ENCODE measurements around the gene WWOX. TPM values are rescaled to one million over a fixed set of nuclear protein-coding genes. Genes with fewer than 3 reads are reported as not detected.

The WWOX gene
- total RNA-seq, 5 donors from 2014 or later (not counting 1 experiment from before 2014, with no cell fraction given) = 21.2 to 26.0 (median 22.6) TPM

- POLR2A ChIA-PET = interaction anchor here in 1 of 2 donors (0.6 kb wide), 1 partner anchor 383 kb away, joined by 7 read pairs; no protein-coding TSS in a partner anchor
- Histone ChIP-seq H3K9me3 (no peaks in the 10 kb centered on the region), H3K4me1 (ENCODE audit: control insufficient read depth in 1 of 2, extremely low read depth in 1 of 2, insufficient read depth in 2 of 2, low read length in 2 of 2) (peaks cover 0 to 7% of the 10 kb centered on the region in 2 experiments), H3K27ac (ENCODE audit: low read length) (no peak overlapping the region), H3K27me3 (replicated peaks in 1 of 2; ENCODE audit: control insufficient read depth in 2 of 2, extremely low read depth in 1 of 2, insufficient read depth in 2 of 2, low read length in 1 of 2) (no peaks in the 10 kb centered on the region), H3K36me3 (ENCODE audit: control insufficient read depth in 2 of 2, extremely low read depth in 1 of 2, insufficient read depth in 1 of 2, low read length in 1 of 2) (no peaks in the 10 kb centered on the region), H3K4me3 (ENCODE audit: control insufficient read depth in 1 of 2, extremely low read depth in 1 of 2, low read length in 1 of 2) (no peak overlapping the region)
- H3K36me3 Mint-ChIP-seq = peaks cover 5% of the 10 kb centered on the region
- H3K9me3 Mint-ChIP-seq = no peaks in the 10 kb centered on the region
- peak in 1 of 35 experiments; percentile 13 for DNase-seq
- no peak for ATAC-seq (replicated peaks in 1 of 4)
- H3K4me1 Mint-ChIP-seq = peaks cover 0 to 19% (median 13%) of the 10 kb centered on the region in 3 donors
- H3K4me3 Mint-ChIP-seq = no peak overlapping the region
- no peak overlapping the region for H3K27ac Mint-ChIP-seq
- CTCF ChIA-PET = no interaction called here
- H3K27me3 Mint-ChIP-seq = no peaks in the 10 kb centered on the region
- WGBS (ENCODE audit: insufficient coverage) = no CpG with 5 or more reads among the region's 4 CpGs
These were observed 803.8 kb downstream of the WWOX start for GRCh38 chr16:78903237-78903636.

- Histone ChIP-seq H3K36me3 (ENCODE audit: control insufficient read depth in 2 of 2, extremely low read depth in 1 of 2, insufficient read depth in 1 of 2, low read length in 1 of 2) (no peaks in the 10 kb centered on the region), H3K4me1 (ENCODE audit: control insufficient read depth in 1 of 2, extremely low read depth in 1 of 2, insufficient read depth in 2 of 2, low read length in 2 of 2) (peaks cover 0 to 7% of the 10 kb centered on the region in 2 experiments), H3K27me3 (replicated peaks in 1 of 2; ENCODE audit: control insufficient read depth in 2 of 2, extremely low read depth in 1 of 2, insufficient read depth in 2 of 2, low read length in 1 of 2) (no peaks in the 10 kb centered on the region), H3K27ac (ENCODE audit: low read length) (no peak overlapping the region), H3K9me3 (no peaks in the 10 kb centered on the region), H3K4me3 (ENCODE audit: control insufficient read depth in 1 of 2, extremely low read depth in 1 of 2, low read length in 1 of 2) (no peak overlapping the region)
- no peak for ATAC-seq (replicated peaks in 1 of 4)
- CTCF ChIA-PET = interaction anchor here in 1 of 2 donors (0.7 kb wide), 1 partner anchor 19 kb away, joined by 7 read pairs; no protein-coding TSS in a partner anchor
- H3K9me3 Mint-ChIP-seq = no peaks in the 10 kb centered on the region
- WGBS (ENCODE audit: insufficient coverage) = no CpG with 5 or more reads among the region's 4 CpGs
- H3K36me3 Mint-ChIP-seq = peaks cover 5% of the 10 kb centered on the region
- DNase-seq = no peak
- peaks cover 0 to 19% (median 13%) of the 10 kb centered on the region in 3 donors for H3K4me1 Mint-ChIP-seq
- H3K4me3 Mint-ChIP-seq = no peak overlapping the region
- H3K27me3 Mint-ChIP-seq = no peaks in the 10 kb centered on the region
- POLR2A ChIA-PET = interaction anchor here in 1 of 2 donors (0.6 kb wide), 1 partner anchor 383 kb away, joined by 7 read pairs; no protein-coding TSS in a partner anchor
- H3K27ac Mint-ChIP-seq = no peak overlapping the region
These were observed 804.4 kb downstream of the WWOX start for GRCh38 chr16:78903843-78904242.

- ChIA-PET CTCF (interaction anchor here in 1 of 2 donors (0.6 kb wide), 1 partner anchor 20 kb away, joined by 4 read pairs; no protein-coding TSS in a partner anchor), POLR2A (no interaction called here)
- H3K27ac ChIP-seq (ENCODE audit: low read length) = no peak overlapping the region
- no peak for ATAC-seq (replicated peaks in 1 of 4)
- no peak overlapping the region for H3K4me3 Mint-ChIP-seq
- H3K4me1 ChIP-seq (ENCODE audit: control insufficient read depth in 1 of 2, extremely low read depth in 1 of 2, insufficient read depth in 2 of 2, low read length in 2 of 2) = peaks cover 0 to 7% of the 10 kb centered on the region in 2 experiments
- DNase-seq = no peak
- peaks cover 19% of the 10 kb centered on the region for H3K36me3 Mint-ChIP-seq
- H3K9me3 Mint-ChIP-seq = peaks cover 3 to 18% (median 14%) of the 10 kb centered on the region in 3 donors
- H3K4me1 Mint-ChIP-seq = peaks cover 0 to 7% (median 7%) of the 10 kb centered on the region in 3 donors
- H3K27me3 ChIP-seq (replicated peaks in 1 of 2; ENCODE audit: control insufficient read depth in 2 of 2, extremely low read depth in 1 of 2, insufficient read depth in 2 of 2, low read length in 1 of 2) = no peaks in the 10 kb centered on the region
- H3K27ac Mint-ChIP-seq = no peak overlapping the region
- H3K9me3 ChIP-seq = no peaks in the 10 kb centered on the region
- no CpG with 5 or more reads among the region's 3 CpGs for WGBS (ENCODE audit: insufficient coverage)
- H3K4me3 ChIP-seq (ENCODE audit: control insufficient read depth in 1 of 2, extremely low read depth in 1 of 2, low read length in 1 of 2) = no peak overlapping the region
- no peaks in the 10 kb centered on the region for H3K27me3 Mint-ChIP-seq
- H3K36me3 ChIP-seq (ENCODE audit: control insufficient read depth in 2 of 2, extremely low read depth in 1 of 2, insufficient read depth in 1 of 2, low read length in 1 of 2) = no peaks in the 10 kb centered on the region
These were observed 806.7 kb downstream of the WWOX start for GRCh38 chr16:78906135-78906534.

- H3K9me3 Mint-ChIP-seq = peaks cover 4 to 20% (median 18%) of the 10 kb centered on the region in 3 donors
- Histone ChIP-seq H3K9me3 (no peaks in the 10 kb centered on the region), H3K4me3 (ENCODE audit: control insufficient read depth in 1 of 2, extremely low read depth in 1 of 2, low read length in 1 of 2) (no peak overlapping the region), H3K27ac (ENCODE audit: low read length) (no peak overlapping the region), H3K36me3 (ENCODE audit: control insufficient read depth in 2 of 2, extremely low read depth in 1 of 2, insufficient read depth in 1 of 2, low read length in 1 of 2) (no peaks in the 10 kb centered on the region), H3K27me3 (replicated peaks in 1 of 2; ENCODE audit: control insufficient read depth in 2 of 2, extremely low read depth in 1 of 2, insufficient read depth in 2 of 2, low read length in 1 of 2) (no peaks in the 10 kb centered on the region), H3K4me1 (ENCODE audit: control insufficient read depth in 1 of 2, extremely low read depth in 1 of 2, insufficient read depth in 2 of 2, low read length in 2 of 2) (no peaks in the 10 kb centered on the region)
- no peak overlapping the region for H3K27ac Mint-ChIP-seq
- CTCF ChIA-PET = interaction anchor here in 1 of 2 donors (1.2 kb wide), 1 partner anchor 11 kb away, joined by 4 read pairs; no protein-coding TSS in a partner anchor
- no peaks in the 10 kb centered on the region for H3K27me3 Mint-ChIP-seq
- WGBS (ENCODE audit: insufficient coverage) = 77% methylated on average over 2 of the region's 5 CpGs
- no peak for DNase-seq
- no peak for ATAC-seq (replicated peaks in 1 of 4)
- H3K4me1 Mint-ChIP-seq = no peaks in the 10 kb centered on the region
- H3K4me3 Mint-ChIP-seq = no peak overlapping the region
- POLR2A ChIA-PET = no interaction called here
- peaks cover 26% of the 10 kb centered on the region for H3K36me3 Mint-ChIP-seq
These were observed 809.8 kb downstream of the WWOX start for GRCh38 chr16:78909226-78909625.

GRCh38 chr16:78915811-78916345 is 816.4 kb downstream of the WWOX start:
- Mint-ChIP-seq H3K27me3 (no peaks in the 10 kb centered on the region), H3K36me3 (peaks cover 11% of the 10 kb centered on the region), H3K9me3 (peaks cover 4 to 18% (median 7%) of the 10 kb centered on the region in 3 donors), H3K27ac (no peak overlapping the region), H3K4me3 (no peak overlapping the region), H3K4me1 (peaks cover 0 to 13% (median 11%) of the 10 kb centered on the region in 3 donors)
- H3K4me1 ChIP-seq (ENCODE audit: control insufficient read depth in 1 of 2, extremely low read depth in 1 of 2, insufficient read depth in 2 of 2, low read length in 2 of 2) = no peaks in the 10 kb centered on the region
- no peak overlapping the region for H3K4me3 ChIP-seq (ENCODE audit: control insufficient read depth in 1 of 2, extremely low read depth in 1 of 2, low read length in 1 of 2)
- H3K27me3 ChIP-seq (replicated peaks in 1 of 2; ENCODE audit: control insufficient read depth in 2 of 2, extremely low read depth in 1 of 2, insufficient read depth in 2 of 2, low read length in 1 of 2) = no peaks in the 10 kb centered on the region
- no peak overlapping the region for H3K27ac ChIP-seq (ENCODE audit: low read length)
- H3K36me3 ChIP-seq (ENCODE audit: control insufficient read depth in 2 of 2, extremely low read depth in 1 of 2, insufficient read depth in 1 of 2, low read length in 1 of 2) = no peaks in the 10 kb centered on the region
- ATAC-seq (replicated peaks in 1 of 4) = no peak
- POLR2A ChIA-PET = no interaction called here
- CTCF ChIA-PET = interaction anchor here in 1 of 2 donors (0.5 kb wide), 1 partner anchor 214 kb away, joined by 3 read pairs; no protein-coding TSS in a partner anchor
- no peak for DNase-seq
- 100% methylated on average over 1 of the region's 9 CpGs for WGBS (ENCODE audit: insufficient coverage)
- no peaks in the 10 kb centered on the region for H3K9me3 ChIP-seq

- DNase-seq = no peak
- Histone ChIP-seq H3K9me3 (peaks cover 2% of the 10 kb centered on the region), H3K27ac (ENCODE audit: low read length) (no peak overlapping the region), H3K4me3 (ENCODE audit: control insufficient read depth in 1 of 2, extremely low read depth in 1 of 2, low read length in 1 of 2) (no peak overlapping the region), H3K27me3 (replicated peaks in 1 of 2; ENCODE audit: control insufficient read depth in 2 of 2, extremely low read depth in 1 of 2, insufficient read depth in 2 of 2, low read length in 1 of 2) (no peaks in the 10 kb centered on the region), H3K36me3 (ENCODE audit: control insufficient read depth in 2 of 2, extremely low read depth in 1 of 2, insufficient read depth in 1 of 2, low read length in 1 of 2) (no peaks in the 10 kb centered on the region), H3K4me1 (ENCODE audit: control insufficient read depth in 1 of 2, extremely low read depth in 1 of 2, insufficient read depth in 2 of 2, low read length in 2 of 2) (no peaks in the 10 kb centered on the region)
- ChIA-PET CTCF (no interaction called here), POLR2A (no interaction called here)
- Mint-ChIP-seq H3K4me1 (peaks cover 0 to 13% (median 11%) of the 10 kb centered on the region in 3 donors), H3K27ac (no peak overlapping the region), H3K27me3 (no peaks in the 10 kb centered on the region), H3K36me3 (peaks cover 16% of the 10 kb centered on the region), H3K4me3 (no peak overlapping the region), H3K9me3 (peaks cover 8 to 24% (median 14%) of the 10 kb centered on the region in 3 donors)
- ATAC-seq (replicated peaks in 1 of 4) = no peak
- 81% methylated on average over 3 of the region's 7 CpGs for WGBS (ENCODE audit: insufficient coverage)
These were observed 817.6 kb downstream of the WWOX start for GRCh38 chr16:78916928-78917545.
